HG03378 (cell line): ENCODE data around the gene UMODL1.

Experiments used
- ATAC-seq: cut with Tn5 transposase; IDR thresholded peaks from one replicate; pipeline ENCODE4 v1.9.1; 2021; ENCODE audit warnings: mild to moderate bottlenecking, moderate library complexity; ENCODE audit not compliant: unreplicated experiment

Gene UMODL1

DNA sequence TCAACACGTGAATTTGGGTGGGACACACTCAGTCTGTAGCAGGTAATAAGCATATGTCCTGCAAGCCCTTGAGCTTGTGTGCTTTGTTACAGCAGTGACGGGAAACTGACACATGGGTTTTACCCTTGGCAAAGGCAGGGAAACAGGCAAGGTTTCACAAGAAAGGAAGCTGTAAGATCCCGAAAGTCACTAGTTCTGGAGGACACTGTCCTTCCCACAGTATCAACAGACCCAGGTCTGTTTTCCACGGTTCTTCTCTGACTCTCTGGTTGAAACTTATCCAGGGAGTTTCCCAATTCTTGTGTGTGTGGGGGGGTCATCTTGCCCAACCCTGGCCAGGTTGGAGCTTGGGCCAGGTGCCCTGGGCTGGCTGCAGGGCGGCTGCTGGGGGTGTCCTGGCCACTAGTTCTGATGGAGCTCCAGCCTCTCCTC lies 31.6 kb upstream of the UMODL1 start:
- no peak for ATAC-seq

DNA sequence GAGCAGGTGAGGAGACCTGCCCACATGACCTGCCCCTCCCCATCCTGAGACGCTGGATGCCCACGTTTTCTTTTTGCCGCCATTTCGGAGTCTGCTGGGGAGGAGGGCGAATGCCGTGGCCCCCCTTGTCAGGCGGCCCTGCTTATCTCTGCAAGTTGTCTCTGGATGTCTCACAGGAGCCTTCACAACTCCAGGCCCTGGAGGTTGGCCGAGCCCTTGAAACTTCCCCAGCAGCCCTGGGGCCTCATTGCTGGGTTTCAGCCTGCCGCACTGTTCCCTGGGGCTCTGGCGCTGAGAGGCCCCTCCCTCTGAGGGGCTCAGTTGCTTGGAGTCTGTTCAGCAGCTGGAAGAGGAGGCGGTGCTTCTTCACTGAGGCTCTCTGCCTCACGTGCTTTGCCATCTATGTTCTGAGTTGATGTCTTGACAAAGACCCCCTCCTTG lies 31.2 kb upstream of the UMODL1 start:
- ATAC-seq = no peak

- no peak for ATAC-seq
Observed at GRCh38 chr21:42040411-42041180, 30.5 kb upstream of the UMODL1 start.

DNA sequence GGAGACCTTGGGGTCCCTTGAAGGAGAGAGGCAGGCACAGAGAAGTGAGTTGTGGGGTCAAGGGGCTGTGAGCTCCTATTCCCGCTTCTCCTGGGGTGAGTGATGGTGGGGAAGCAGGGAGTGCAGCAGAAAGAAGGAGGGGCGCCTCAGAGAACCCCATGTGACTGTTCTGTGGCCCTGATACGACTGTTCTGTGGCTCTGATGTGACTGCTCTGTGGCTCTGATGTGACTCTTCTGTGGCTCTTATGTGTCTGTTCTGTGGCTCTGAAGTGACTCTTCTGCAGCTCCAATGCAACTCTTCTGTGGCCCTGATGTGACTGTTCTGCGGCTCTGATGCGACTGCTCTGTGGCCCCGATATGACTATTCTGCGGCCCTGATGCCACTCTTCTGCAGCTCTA lies 29.9 kb upstream of the UMODL1 start:
- no peak for ATAC-seq

DNA sequence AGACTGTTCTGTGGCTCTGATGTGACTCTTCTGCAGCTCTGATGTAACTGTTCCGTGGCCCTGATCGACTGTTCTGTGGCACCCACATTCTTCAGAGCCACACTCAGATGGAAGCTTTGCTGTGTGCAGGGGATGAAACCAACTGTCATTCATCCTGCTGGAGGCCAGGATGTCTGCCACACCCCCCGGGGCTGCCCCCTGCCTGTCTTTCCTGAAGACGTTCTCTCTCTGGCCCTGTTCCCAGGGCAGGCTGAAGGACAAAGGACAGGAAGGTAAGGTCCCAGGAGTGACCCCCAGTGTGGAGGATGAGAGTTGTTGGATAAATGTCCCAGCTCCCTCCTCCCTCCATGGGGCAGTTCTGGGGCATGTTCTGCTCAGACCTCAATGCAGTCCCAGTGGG lies 29.4 kb upstream of the UMODL1 start:
- ATAC-seq = no peak

DNA sequence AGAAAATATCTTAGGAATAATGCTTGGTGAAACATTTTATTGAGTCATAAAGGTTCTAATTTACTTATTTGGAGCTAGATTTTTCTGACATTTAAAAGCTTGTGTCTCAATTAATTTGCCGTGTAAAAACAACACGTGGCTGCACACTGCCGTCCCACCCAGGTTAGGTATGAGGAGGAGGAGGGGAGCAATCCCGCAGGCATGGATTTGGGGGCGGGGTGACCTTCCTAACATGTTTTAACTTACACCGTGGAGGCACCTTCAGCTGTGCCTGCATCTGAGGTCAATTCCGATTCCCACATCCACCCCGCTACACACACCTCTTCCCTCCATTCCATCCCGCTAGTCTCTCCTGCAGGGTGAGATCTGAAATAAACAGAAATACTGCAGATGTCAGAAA lies 28.5 kb upstream of the UMODL1 start:
- no peak for ATAC-seq

DNA sequence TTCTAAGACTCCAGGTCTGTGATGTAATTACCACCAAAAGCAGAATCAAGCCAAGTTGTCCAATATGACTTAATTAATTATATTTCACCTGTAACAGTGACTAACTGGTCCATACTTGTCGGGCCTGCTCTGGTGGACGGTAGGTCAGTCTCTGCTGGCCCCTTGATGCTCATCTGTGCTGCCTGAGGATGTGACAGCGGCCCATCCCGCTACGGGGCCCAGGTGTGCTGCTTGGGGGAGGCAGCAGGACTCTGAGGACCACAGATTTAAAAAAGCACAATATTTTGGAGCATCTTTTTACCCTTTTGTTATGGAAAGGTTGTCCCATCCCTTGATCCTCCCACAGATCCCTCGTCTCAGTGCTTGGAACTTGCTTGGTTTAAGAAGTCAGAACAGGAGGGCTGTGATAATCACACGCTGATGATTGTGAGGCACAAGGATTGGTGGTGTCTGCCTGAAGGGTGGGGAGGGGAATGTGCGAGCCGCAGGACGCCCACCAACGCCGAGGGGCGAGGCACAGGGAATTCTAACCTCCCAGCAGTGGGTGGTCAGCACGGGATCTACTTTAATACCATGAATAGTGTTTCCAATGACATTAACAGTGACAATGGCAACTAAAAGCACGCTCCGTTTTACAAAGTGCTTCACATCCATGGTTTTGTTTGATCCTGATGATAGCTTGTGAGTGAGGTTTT lies 27.8 kb upstream of the UMODL1 start:
- ATAC-seq = no peak

DNA sequence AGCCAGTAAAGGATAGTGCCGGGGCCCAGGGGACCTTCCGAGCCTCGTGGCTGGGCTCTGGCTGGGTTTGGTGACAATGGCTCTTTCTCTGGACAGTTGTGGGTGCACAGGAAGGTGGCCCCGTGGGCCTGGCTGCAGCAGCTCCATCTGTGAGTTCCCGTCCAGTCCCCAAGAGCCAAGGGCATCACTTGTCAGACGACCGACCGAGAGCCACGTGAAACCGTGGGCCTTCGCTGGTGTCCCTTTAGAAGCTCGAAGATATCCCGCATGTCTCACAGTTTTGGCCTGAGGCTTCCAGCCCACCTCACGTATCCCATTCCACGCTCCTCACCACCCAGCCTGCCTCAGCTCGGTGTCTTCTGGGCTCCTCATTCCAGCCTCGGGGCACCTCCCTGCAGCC lies 27.2 kb upstream of the UMODL1 start:
- no peak for ATAC-seq

DNA sequence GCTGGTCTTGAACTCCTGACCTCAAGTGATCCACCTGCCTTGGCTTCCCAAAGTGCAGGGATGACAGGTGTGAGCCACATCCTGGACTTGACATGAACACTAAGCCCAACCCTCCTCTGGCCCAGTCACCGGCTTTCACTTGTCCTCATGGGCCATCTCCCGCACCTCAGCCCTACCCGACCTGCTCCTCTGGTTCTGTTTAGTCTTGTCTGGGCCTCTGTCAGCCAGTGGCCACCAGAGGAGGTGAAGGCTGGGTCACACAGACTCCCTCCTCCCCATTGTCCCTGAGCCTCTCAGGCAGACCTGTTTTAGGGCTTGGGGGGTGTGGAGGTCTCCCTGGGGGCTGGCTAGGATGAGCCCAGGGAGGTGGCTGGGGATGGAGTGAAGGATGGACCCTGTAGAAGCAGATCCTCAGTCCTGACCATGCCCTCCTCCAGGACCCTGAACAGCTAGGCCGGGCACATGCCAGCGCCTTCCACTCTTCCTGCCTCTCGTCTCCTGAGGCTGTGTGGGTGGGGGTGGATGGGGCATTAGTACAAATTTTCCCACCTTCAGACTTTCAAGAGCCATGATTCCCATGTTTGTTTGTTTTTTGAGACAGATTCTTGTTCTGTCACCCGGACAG lies 26.1 kb upstream of the UMODL1 start:
- no peak for ATAC-seq

GRCh38 chr21:42047821-42048613 lies 23.1 kb upstream of the UMODL1 start:
- no peak for ATAC-seq

DNA sequence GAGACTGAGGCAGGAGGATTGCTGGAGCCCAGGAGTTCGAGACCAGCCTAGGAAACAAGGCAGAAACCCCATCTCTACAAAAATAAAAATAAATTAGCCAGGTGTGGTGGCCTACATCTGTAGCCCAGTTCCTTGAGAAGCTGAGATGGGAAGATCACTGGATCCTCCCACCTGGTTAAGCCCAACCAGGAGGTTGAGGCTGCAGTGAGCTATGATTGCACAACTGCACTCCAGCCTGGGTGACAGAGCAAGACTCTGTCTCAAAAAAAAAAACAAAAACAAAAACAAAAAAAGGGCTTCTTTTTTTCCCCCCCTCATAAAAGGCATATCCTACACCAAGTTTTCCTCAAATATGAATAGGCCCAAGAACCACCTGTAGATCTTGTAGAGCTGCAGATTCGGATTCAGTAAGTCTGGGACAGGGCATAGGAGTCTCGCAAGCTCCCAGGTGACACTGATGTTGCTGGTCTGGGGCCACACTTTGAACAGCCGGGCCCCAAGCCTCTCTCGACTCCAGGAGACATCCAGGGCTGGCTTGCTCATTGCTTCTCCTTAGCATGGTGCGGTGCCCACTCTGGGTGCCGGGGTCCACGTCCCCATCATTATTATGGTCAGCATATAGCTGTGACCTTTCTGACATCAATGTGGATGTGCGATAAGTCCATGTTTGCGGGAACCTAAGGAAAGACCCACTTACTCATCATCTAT lies 22.1 kb upstream of the UMODL1 start:
- ATAC-seq = no peak

GRCh38 chr21:42049578-42050430 lies 21.3 kb upstream of the UMODL1 start:
- ATAC-seq = no peak

DNA sequence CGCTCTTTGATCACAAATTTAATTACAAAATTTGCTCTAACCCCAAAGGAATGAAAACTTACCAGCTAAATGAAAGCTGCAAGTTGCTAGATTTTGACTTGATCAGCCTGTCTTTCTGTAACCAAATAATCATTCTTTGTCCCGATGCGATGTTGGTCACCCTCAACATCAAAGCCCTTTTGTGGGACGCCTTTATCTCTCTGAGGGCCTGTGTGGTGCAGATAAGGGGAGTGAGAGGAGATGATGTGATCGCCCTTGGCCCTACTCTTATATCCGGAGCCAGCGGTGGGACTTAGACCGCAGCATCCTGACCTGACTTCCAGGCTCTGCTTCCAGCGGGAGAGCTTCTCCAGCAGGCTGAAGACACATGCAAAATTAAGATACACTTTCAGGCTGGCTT lies 19.3 kb upstream of the UMODL1 start:
- ATAC-seq = no peak

GRCh38 chr21:42055425-42055824 lies 15.7 kb upstream of the UMODL1 start:
- no peak for ATAC-seq

DNA sequence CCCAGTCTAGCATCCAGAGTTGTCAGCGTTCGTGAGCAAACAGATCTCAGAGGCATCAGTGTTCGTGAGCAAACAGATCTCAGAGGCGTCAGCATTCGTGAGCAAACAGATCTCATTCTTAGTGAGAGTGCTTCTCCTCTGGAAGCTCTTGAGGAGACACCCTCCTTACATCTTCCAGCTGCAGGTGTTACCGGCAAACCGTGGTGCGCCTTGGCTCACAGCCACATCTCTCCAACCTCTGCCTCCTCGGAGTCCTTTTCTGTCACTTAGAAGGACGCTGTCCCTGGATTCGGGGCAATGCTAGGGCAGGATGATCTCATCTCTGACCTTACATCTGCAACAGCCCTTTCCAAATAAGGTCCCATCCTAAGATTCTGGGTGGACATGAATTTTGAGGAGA lies 14.6 kb upstream of the UMODL1 start:
- no peak for ATAC-seq

- ATAC-seq = no peak
Observed at GRCh38 chr21:42056996-42057689, 14.0 kb upstream of the UMODL1 start.

DNA sequence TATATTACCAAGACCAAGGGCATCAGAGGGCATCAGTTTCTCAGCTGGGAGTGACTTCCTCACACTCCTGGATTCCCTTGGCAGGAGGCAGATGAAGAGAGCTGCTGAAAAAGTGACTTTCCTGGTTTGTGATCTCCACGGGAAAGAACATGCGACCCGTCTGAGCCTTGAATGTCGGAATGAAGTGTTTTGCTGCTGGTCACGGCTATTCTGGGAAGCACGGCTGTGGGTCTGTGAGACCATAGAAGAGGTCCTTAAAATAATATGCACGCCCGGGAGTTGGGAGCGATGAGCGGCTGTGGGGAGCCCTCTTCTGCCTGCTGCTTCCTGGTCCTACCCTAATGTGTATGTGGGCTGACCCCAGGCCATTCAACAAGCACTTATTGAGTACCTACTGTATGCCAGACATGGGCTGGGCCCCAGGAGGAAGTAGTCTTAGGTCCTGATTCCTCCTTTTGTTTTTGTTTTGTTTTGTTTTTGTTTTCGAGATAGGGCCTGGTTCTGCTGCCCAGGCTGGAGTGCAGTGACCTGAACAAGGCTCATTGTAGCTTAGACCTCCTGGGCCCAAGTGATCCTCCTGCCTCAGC lies 13.2 kb upstream of the UMODL1 start:
- no peak for ATAC-seq

- ATAC-seq = no peak
Observed at GRCh38 chr21:42058631-42059111, 12.4 kb upstream of the UMODL1 start.

- ATAC-seq = no peak
Observed at GRCh38 chr21:42059141-42059540, 12.0 kb upstream of the UMODL1 start.
